22Rv1 (cell line): ENCODE results near the gene OR8H3.

Experiments
- CTCF ChIP-seq: fragments of 450-650 bp; IDR thresholded peaks from 2 replicates; pipeline ENCODE4 v1.5.1; 2017; ENCODE audit warnings: mild to moderate bottlenecking
- ZFX ChIP-seq: fragments of 450-650 bp; IDR thresholded peaks from 2 replicates; pipeline ENCODE4 v1.6.1; 2017; ENCODE audit warnings: antibody characterized with exemption, borderline replicate concordance

GRCh38 chr11:56122073-56122472, at the start of gene OR8H3:
- TF ChIP-seq CTCF (no peak), ZFX (no peak)
